ENCODE results near the gene RAMP1. TPM values are rescaled to one million over a fixed set of nuclear protein-coding genes. Genes with fewer than 3 reads are reported as not detected.
"Not testable (repeated sequence)": the region's sequence is repeated elsewhere in the genome, so short reads cannot be mapped to it uniquely, and the experiment has no call there.

RAMP1 gene
- total and polyA plus RNA-seq, 2 experiments from 2014 or later = 134 to 329 TPM

- 93% methylated on average over 1 of the region's 1 CpG for WGBS (ENCODE audit: low lambda C conversion rate, missing lambda C conversion rate)
Measured at GRCh38 chr2:237833546-237833945, 25.9 kb upstream of the RAMP1 start.

GRCh38 chr2:237835372-237835771 lies 24.1 kb upstream of the RAMP1 start:
- no peaks in the 10 kb centered on the region for H3K9me3 ChIP-seq (ENCODE audit: low read depth)
- no peaks in the 10 kb centered on the region for H3K4me1 ChIP-seq (ENCODE audit: insufficient read depth)
- WGBS (ENCODE audit: low lambda C conversion rate, missing lambda C conversion rate) = 86% methylated on average over 3 of the region's 3 CpGs
- no peaks in the 10 kb centered on the region for H3K27me3 ChIP-seq
- no peak for DNase-seq (ENCODE audit: low spot score)
- H3K9me2 ChIP-seq (replicated peaks; ENCODE audit: insufficient read depth) = no peaks in the 10 kb centered on the region
- no peak overlapping the region for H3K4me2 ChIP-seq
- no peak overlapping the region for H3K4me3 ChIP-seq
- H3K27ac ChIP-seq = no peak overlapping the region
- TF ChIP-seq CTCF (IDR thresholded peaks at IDR 0.05; ENCODE audit: poor library complexity) = no peak
- TF ChIP-seq EZH2 (IDR thresholded peaks at IDR 0.05; ENCODE audit: borderline replicate concordance) = no peak
- TF ChIP-seq EZH2phosphoT487 (IDR thresholded peaks at IDR 0.05; ENCODE audit: low read depth, severe bottlenecking, unreplicated experiment) = no peak
- H4K20me1 ChIP-seq (ENCODE audit: insufficient read depth, poor library complexity, severe bottlenecking) = no peaks in the 10 kb centered on the region
- H3K36me3 ChIP-seq (replicated peaks; ENCODE audit: insufficient read depth, low read depth) = no peaks in the 10 kb centered on the region
- H3K79me2 ChIP-seq = no peaks in the 10 kb centered on the region
- no peak overlapping the region for H2AFZ ChIP-seq

More at GRCh38 chr2:237833546-237833945, 25.9 kb upstream of the RAMP1 start:
- Histone ChIP-seq H3K27me3 (no peaks in the 10 kb centered on the region), H3K4me2 (no peak overlapping the region), H3K4me3 (no peak overlapping the region), H3K9me2 (replicated peaks; ENCODE audit: insufficient read depth) (no peaks in the 10 kb centered on the region), H3K36me3 (replicated peaks; ENCODE audit: insufficient read depth, low read depth) (no peaks in the 10 kb centered on the region), H3K9me3 (ENCODE audit: low read depth) (no peaks in the 10 kb centered on the region), H2AFZ (no peak overlapping the region), H4K20me1 (ENCODE audit: insufficient read depth, poor library complexity, severe bottlenecking) (no peaks in the 10 kb centered on the region), H3K79me2 (no peaks in the 10 kb centered on the region), H3K4me1 (ENCODE audit: insufficient read depth) (no peaks in the 10 kb centered on the region), H3K27ac (no peak overlapping the region)
- no peak for DNase-seq (ENCODE audit: low spot score)
- no peak for TF ChIP-seq EZH2phosphoT487 (IDR thresholded peaks at IDR 0.05; ENCODE audit: low read depth, severe bottlenecking, unreplicated experiment)
- no peak for TF ChIP-seq CTCF (IDR thresholded peaks at IDR 0.05; ENCODE audit: poor library complexity)
- TF ChIP-seq EZH2 (IDR thresholded peaks at IDR 0.05; ENCODE audit: borderline replicate concordance) = no peak

GRCh38 chr2:237841051-237841450 lies 18.4 kb upstream of the RAMP1 start:
- TF ChIP-seq EZH2phosphoT487 (IDR thresholded peaks at IDR 0.05; ENCODE audit: low read depth, severe bottlenecking, unreplicated experiment) (no peak), EZH2 (IDR thresholded peaks at IDR 0.05; ENCODE audit: borderline replicate concordance) (no peak), CTCF (IDR thresholded peaks at IDR 0.05; ENCODE audit: poor library complexity) (no peak)
- Histone ChIP-seq H3K9me2 (replicated peaks; ENCODE audit: insufficient read depth) (no peaks in the 10 kb centered on the region), H3K36me3 (replicated peaks; ENCODE audit: insufficient read depth, low read depth) (no peaks in the 10 kb centered on the region), H3K4me3 (no peak overlapping the region), H3K27me3 (no peaks in the 10 kb centered on the region), H4K20me1 (ENCODE audit: insufficient read depth, poor library complexity, severe bottlenecking) (no peaks in the 10 kb centered on the region), H3K27ac (no peak overlapping the region), H3K4me1 (ENCODE audit: insufficient read depth) (no peaks in the 10 kb centered on the region), H3K79me2 (no peaks in the 10 kb centered on the region), H2AFZ (no peak overlapping the region), H3K4me2 (no peak overlapping the region), H3K9me3 (ENCODE audit: low read depth) (no peaks in the 10 kb centered on the region)
- no peak for DNase-seq (ENCODE audit: low spot score)
- 79% methylated on average over 4 of the region's 4 CpGs for WGBS (ENCODE audit: low lambda C conversion rate, missing lambda C conversion rate)

GRCh38 chr2:237848940-237849339 lies 10.5 kb upstream of the RAMP1 start:
- H3K27me3 ChIP-seq; H3K4me2 ChIP-seq; H3K4me1 ChIP-seq (ENCODE audit: insufficient read depth); H2AFZ ChIP-seq; H3K9me3 ChIP-seq (ENCODE audit: low read depth); H3K27ac ChIP-seq; H3K36me3 ChIP-seq (replicated peaks; ENCODE audit: insufficient read depth, low read depth); H3K9me2 ChIP-seq (replicated peaks; ENCODE audit: insufficient read depth); H4K20me1 ChIP-seq (ENCODE audit: insufficient read depth, poor library complexity, severe bottlenecking); H3K4me3 ChIP-seq; H3K79me2 ChIP-seq; DNase-seq (ENCODE audit: low spot score): not testable (repeated sequence)
- WGBS (ENCODE audit: low lambda C conversion rate, missing lambda C conversion rate) = 92% methylated on average over 12 of the region's 12 CpGs

Data from hepatocyte (in vitro differentiated cells).